DMS 273 (cell line): ENCODE data around the gene UBR4.
"Not testable (repeated sequence)": the region's sequence is repeated elsewhere in the genome, so short reads cannot be mapped to it uniquely, and the experiment has no call there.

Source experiments
- DNase-seq: peaks from one replicate; lab custom pipeline; 2025; ENCODE audit not compliant: unreplicated experiment; lab: John Stamatoyannopoulos, UW

Gene UBR4

GRCh38 chr1:19191811-19192210 is 18.3 kb downstream of the UBR4 start:
- DNase-seq, result no peak

GRCh38 chr1:19190468-19190867 is 19.6 kb downstream of the UBR4 start:
- DNase-seq, result no peak

- no peak for DNase-seq
Measured at GRCh38 chr1:19189270-19189669, 20.8 kb downstream of the UBR4 start.

- no peak for DNase-seq
Measured at GRCh38 chr1:19187852-19188251, 22.2 kb downstream of the UBR4 start.

GRCh38 chr1:19186001-19186400 is 24.1 kb downstream of the UBR4 start:
- no peak for DNase-seq

GRCh38 chr1:19182223-19182622 is 27.8 kb downstream of the UBR4 start:
- DNase-seq, result no peak

GRCh38 chr1:19180265-19180657 is 29.8 kb downstream of the UBR4 start:
- not testable (repeated sequence) for DNase-seq

GRCh38 chr1:19179597-19180264 is 30.3 kb downstream of the UBR4 start:
- peak; percentile 55 for DNase-seq

- no peak for DNase-seq
Measured at GRCh38 chr1:19178734-19179398, 31.2 kb downstream of the UBR4 start.

GRCh38 chr1:19177811-19178210 is 32.3 kb downstream of the UBR4 start:
- no peak for DNase-seq

GRCh38 chr1:19169642-19170041 is 40.4 kb downstream of the UBR4 start:
- peak; percentile 70 for DNase-seq

GRCh38 chr1:19167140-19167539 is 42.9 kb downstream of the UBR4 start:
- DNase-seq, result no peak

GRCh38 chr1:19166066-19166465 is 44.0 kb downstream of the UBR4 start:
- no peak for DNase-seq

GRCh38 chr1:19165501-19165900 is 44.6 kb downstream of the UBR4 start:
- DNase-seq, result no peak

- no peak for DNase-seq
Measured at GRCh38 chr1:19164274-19165015, 45.6 kb downstream of the UBR4 start.

GRCh38 chr1:19163261-19163660 is 46.8 kb downstream of the UBR4 start:
- DNase-seq, result peak; percentile 12

- DNase-seq, result no peak
Measured at GRCh38 chr1:19160831-19161230, 49.2 kb downstream of the UBR4 start.

- DNase-seq, result no peak
Measured at GRCh38 chr1:19157653-19158052, 52.4 kb downstream of the UBR4 start.

GRCh38 chr1:19156676-19157075 is 53.4 kb downstream of the UBR4 start:
- no peak for DNase-seq

GRCh38 chr1:19154876-19155275 is 55.2 kb downstream of the UBR4 start:
- DNase-seq, result no peak

GRCh38 chr1:19153169-19153568 is 56.9 kb downstream of the UBR4 start:
- no peak for DNase-seq

- no peak for DNase-seq
Measured at GRCh38 chr1:19151537-19151936, 58.5 kb downstream of the UBR4 start.
